ENCODE data around the gene OCSTAMP.

Gene OCSTAMP, protein sequence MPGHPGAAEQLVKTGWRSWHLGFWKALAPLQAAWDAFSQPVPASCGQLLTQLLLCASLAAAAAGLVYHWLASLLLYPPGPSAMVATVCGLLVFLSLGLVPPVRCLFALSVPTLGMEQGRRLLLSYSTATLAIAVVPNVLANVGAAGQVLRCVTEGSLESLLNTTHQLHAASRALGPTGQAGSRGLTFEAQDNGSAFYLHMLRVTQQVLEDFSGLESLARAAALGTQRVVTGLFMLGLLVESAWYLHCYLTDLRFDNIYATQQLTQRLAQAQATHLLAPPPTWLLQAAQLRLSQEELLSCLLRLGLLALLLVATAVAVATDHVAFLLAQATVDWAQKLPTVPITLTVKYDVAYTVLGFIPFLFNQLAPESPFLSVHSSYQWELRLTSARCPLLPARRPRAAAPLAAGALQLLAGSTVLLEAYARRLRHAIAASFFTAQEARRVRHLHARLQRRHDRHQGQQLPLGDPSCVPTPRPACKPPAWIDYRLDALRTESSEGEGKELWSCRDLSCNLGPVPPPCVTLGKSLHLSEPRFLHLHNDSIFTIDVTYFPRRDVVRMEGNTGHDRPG

GRCh38 chr20:46550461-46550860 is at the start of gene OCSTAMP:
TSS of gene OCSTAMP (minus strand) at chr20:46550654. CDS start at chr20:46550560, 94 bp downstream.
- DNase-seq, result no peak

- DNase-seq, result no peak
Measured at GRCh38 chr20:46599227-46599987, 49.0 kb upstream of the OCSTAMP start.

GRCh38 chr20:46595933-46596332 is 45.5 kb upstream of the OCSTAMP start:
- DNase-seq, result no peak

DNA sequence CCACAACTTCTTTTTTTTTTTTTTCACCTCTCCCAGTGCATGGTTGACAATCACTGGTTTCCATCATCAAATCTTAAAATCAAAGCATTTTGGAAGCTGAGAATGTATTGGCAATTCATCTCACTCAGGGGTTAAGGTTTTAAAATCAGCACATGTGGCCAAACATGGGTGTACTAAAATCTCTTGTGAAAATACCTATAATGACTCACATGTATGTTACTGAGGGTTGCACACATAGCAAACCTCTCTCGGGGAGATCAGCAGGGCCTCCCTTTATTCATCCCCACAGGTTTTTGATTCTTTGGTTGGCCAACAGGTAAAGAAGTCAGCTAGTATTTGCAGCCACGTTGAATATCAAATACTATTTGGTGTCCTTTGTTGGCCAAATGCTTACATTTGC is 44.3 kb upstream of the OCSTAMP start:
- no peak for DNase-seq

- no peak for DNase-seq
Measured at GRCh38 chr20:46592580-46593362, 42.3 kb upstream of the OCSTAMP start.

GRCh38 chr20:46590443-46590842 is 40.0 kb upstream of the OCSTAMP start:
- DNase-seq, result no peak

- no peak for DNase-seq
Measured at GRCh38 chr20:46588532-46589511, 38.4 kb upstream of the OCSTAMP start.

- no peak for DNase-seq
Measured at GRCh38 chr20:46587986-46588385, 37.5 kb upstream of the OCSTAMP start.

DNA sequence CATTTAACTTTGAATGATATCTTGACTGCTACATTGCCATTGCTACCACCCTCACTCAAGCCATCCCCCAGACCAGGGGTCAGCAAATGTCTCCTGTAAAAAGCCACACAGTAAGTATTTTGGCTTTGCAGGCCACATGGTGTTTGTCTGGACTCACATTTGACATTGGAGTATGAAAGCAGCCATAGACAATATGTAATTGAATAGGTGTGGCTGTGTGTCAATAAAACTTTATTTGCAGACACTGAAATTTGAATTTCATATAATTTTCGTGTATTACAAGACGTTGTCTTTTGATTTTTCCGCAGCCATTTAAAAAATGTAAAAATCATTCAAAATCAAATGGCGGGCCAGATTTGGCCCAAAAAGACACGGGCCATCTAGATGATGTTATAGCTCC is 36.3 kb upstream of the OCSTAMP start:
- no peak for DNase-seq

GRCh38 chr20:46584508-46584907 is 34.1 kb upstream of the OCSTAMP start:
- DNase-seq, result no peak

DNA sequence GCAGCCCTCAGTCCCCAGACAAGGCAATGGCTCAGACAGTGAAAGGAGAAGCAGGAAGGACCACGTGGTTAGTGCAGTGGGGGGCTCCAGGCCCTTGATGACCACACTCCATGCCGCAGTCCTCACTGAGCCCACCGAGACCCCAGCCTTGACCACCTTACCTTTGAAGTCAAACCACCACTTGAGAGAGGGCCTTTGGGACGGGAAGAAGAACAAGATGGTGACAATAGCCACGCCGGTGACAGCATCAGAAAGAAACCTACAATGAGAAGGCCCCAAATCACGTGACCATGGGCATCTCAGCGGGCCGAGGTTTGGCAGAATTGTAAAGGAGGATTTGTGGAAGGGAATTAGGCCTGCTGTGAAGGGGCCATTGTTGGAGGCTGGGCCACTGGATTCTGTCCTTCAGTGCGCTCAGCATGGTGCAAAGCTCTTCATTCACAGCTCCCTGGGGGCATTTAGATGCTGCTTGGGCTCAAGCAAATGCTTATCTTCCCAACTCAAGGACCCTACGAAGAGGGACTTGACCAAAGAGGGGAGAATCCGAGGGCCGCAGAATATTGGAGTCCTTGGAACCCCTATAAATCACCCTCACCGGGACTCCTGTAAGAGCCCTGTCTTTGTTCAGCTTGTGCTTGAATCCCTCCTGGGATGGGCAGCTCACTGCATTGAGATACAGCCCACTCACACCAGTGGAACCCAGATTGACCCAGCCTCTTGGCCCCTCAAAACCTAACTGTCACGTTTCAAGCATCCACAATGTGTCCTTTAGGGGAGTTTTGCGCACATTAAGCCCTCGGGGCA is 33.2 kb upstream of the OCSTAMP start:
- DNase-seq, result peak in 1 of 2 donors; percentile 58

DNA sequence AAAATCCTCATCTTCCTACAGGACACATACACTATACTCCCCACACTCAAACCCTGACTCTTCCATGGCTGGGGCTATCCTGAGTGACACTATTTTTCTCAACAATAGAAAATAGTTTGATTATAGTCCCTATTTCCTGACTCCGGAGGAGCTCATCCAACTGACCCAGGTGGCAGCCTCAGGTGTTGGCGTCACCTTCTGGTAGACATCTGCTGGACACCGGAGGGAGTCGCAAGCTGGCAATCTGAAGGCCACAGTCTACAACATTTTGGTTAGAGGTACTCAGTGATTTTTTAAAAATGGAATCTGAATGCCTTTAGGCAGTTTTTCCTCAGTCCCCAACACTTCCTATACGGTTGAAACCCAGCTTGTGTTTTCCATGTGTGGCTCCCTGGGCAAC is 32.2 kb upstream of the OCSTAMP start:
- DNase-seq, result no peak

- no peak for DNase-seq
Measured at GRCh38 chr20:46581391-46581790, 30.9 kb upstream of the OCSTAMP start.

- no peak for DNase-seq
Measured at GRCh38 chr20:46580613-46581205, 30.3 kb upstream of the OCSTAMP start.

GRCh38 chr20:46578745-46579144 is 28.3 kb upstream of the OCSTAMP start:
- DNase-seq, result no peak

DNA sequence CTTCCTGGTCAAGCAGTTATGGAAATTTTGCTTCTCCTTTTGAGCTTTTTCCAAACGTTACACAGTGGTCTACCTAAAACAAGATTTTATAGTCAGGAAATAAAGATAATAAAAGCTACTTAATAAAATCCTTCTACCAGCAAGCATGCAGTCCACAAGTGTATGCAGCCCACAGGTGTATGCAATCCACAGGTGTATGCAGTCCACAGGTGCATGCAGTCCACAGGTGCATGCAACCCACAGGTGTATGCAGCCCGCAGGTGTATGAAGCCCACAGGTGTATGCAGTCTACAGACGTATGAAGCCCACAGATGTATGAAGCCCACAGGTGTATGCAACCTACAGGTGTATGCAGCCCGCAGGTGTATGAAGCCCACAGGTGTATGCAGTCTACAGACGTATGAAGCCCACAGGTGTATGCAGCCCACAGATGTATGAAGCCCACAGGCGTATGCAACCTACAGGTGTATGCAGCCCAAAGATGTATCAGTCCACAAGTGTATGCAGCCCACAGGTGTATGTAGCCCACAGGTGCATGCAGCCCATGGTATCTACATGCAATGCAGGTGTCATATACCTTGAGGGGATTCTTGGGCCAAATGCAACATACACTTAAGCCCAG is 26.4 kb upstream of the OCSTAMP start:
- no peak for DNase-seq

DNA sequence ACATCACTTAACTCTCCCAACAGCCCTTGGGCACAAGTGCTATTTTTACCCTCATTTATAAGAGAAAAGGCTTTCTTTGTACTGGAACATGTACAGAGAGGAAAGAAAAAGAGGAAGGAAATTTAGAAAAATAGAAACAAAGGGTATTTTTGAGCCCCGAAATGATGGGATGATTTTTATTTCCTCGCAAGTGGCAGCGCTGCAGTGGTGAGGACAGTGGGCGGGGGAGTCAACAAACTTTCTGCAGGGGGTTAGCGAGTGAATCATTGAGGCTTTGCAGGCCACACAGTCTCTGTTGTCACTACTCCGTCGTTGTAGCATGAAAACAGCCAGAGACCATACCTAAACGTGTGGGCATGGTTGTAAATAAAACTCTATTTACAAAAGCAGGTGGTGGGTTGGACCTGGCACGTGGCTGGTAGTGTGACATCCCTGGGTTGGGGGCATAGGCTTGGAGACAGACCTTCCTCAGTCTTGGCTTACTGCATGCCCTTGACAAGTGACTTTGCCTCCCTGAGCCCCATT is 25.5 kb upstream of the OCSTAMP start:
- no peak for DNase-seq

- DNase-seq, result no peak
Measured at GRCh38 chr20:46575394-46575793, 24.9 kb upstream of the OCSTAMP start.

GRCh38 chr20:46573788-46574584 is 23.5 kb upstream of the OCSTAMP start:
- DNase-seq, result peak in 1 of 2 donors; percentile 28

Measured in hippocampal formation (tissue), 2 donors.